ENCODE data around the gene KCNAB2. TPM values are rescaled to one million over a fixed set of nuclear protein-coding genes. Genes with fewer than 3 reads are reported as not detected.

KCNAB2 gene
- total RNA-seq, 1 donor, result 5.8 TPM

GRCh38 chr1:6134741-6135510 is 89.2 kb downstream of the KCNAB2 start:
- no peak for DNase-seq (ENCODE audit: insufficient read length, low spot score, missing footprints)
- Histone ChIP-seq H3K27ac (ENCODE audit: low read depth, low read length) (no peak overlapping the region), H3K9me3 (ENCODE audit: low read depth, low read length) (no peaks in the 10 kb centered on the region), H3K4me3 (ENCODE audit: insufficient read depth, low read length) (no peak overlapping the region), H3K4me2 (ENCODE audit: insufficient read depth, low read length) (no peak overlapping the region), H3K4me1 (ENCODE audit: insufficient read depth, low read length) (no peaks in the 10 kb centered on the region), H4K20me1 (ENCODE audit: insufficient read depth, low read length) (no peaks in the 10 kb centered on the region), H2AFZ (ENCODE audit: low read length) (no peak overlapping the region), H3K36me3 (ENCODE audit: insufficient read depth, low read length) (no peaks in the 10 kb centered on the region), H3K79me2 (ENCODE audit: insufficient read depth, low read length) (no peaks in the 10 kb centered on the region), H3K27me3 (ENCODE audit: insufficient read depth, low read length) (no peaks in the 10 kb centered on the region)
- no peak for TF ChIP-seq CTCF (IDR thresholded peaks at IDR 0.05; ENCODE audit: extremely low read depth, low read depth, low read length)

GRCh38 chr1:6136516-6137220 is 91.0 kb downstream of the KCNAB2 start:
- H3K79me2 ChIP-seq (ENCODE audit: insufficient read depth, low read length), result no peaks in the 10 kb centered on the region
- no peak for TF ChIP-seq CTCF (IDR thresholded peaks at IDR 0.05; ENCODE audit: extremely low read depth, low read depth, low read length)
- H3K27ac ChIP-seq (ENCODE audit: low read depth, low read length), result no peak overlapping the region
- no peak overlapping the region for H3K4me3 ChIP-seq (ENCODE audit: insufficient read depth, low read length)
- DNase-seq (ENCODE audit: insufficient read length, low spot score, missing footprints), result no peak
- H3K4me1 ChIP-seq (ENCODE audit: insufficient read depth, low read length), result no peaks in the 10 kb centered on the region
- no peaks in the 10 kb centered on the region for H3K27me3 ChIP-seq (ENCODE audit: insufficient read depth, low read length)
- no peak overlapping the region for H2AFZ ChIP-seq (ENCODE audit: low read length)
- no peaks in the 10 kb centered on the region for H3K9me3 ChIP-seq (ENCODE audit: low read depth, low read length)
- H3K36me3 ChIP-seq (ENCODE audit: insufficient read depth, low read length), result no peaks in the 10 kb centered on the region
- no peaks in the 10 kb centered on the region for H4K20me1 ChIP-seq (ENCODE audit: insufficient read depth, low read length)
- no peak overlapping the region for H3K4me2 ChIP-seq (ENCODE audit: insufficient read depth, low read length)

GRCh38 chr1:6137758-6138157 is 92.1 kb downstream of the KCNAB2 start:
- H3K79me2 ChIP-seq (ENCODE audit: insufficient read depth, low read length), result no peaks in the 10 kb centered on the region
- H3K4me3 ChIP-seq (ENCODE audit: insufficient read depth, low read length), result no peak overlapping the region
- H3K4me1 ChIP-seq (ENCODE audit: insufficient read depth, low read length), result no peaks in the 10 kb centered on the region
- DNase-seq (ENCODE audit: insufficient read length, low spot score, missing footprints), result peak; percentile 82
- H3K36me3 ChIP-seq (ENCODE audit: insufficient read depth, low read length), result no peaks in the 10 kb centered on the region
- H3K9me3 ChIP-seq (ENCODE audit: low read depth, low read length), result no peaks in the 10 kb centered on the region
- H3K27me3 ChIP-seq (ENCODE audit: insufficient read depth, low read length), result no peaks in the 10 kb centered on the region
- TF ChIP-seq CTCF (IDR thresholded peaks at IDR 0.05; ENCODE audit: extremely low read depth, low read depth, low read length), result no peak
- no peak overlapping the region for H3K4me2 ChIP-seq (ENCODE audit: insufficient read depth, low read length)
- no peaks in the 10 kb centered on the region for H4K20me1 ChIP-seq (ENCODE audit: insufficient read depth, low read length)
- no peak overlapping the region for H3K27ac ChIP-seq (ENCODE audit: low read depth, low read length)
- H2AFZ ChIP-seq (ENCODE audit: low read length), result no peak overlapping the region

GRCh38 chr1:6140413-6140812 is 94.7 kb downstream of the KCNAB2 start:
- H3K4me2 ChIP-seq (ENCODE audit: insufficient read depth, low read length), result no peak overlapping the region
- DNase-seq (ENCODE audit: insufficient read length, low spot score, missing footprints), result no peak
- H3K4me1 ChIP-seq (ENCODE audit: insufficient read depth, low read length), result no peaks in the 10 kb centered on the region
- no peaks in the 10 kb centered on the region for H3K27me3 ChIP-seq (ENCODE audit: insufficient read depth, low read length)
- no peaks in the 10 kb centered on the region for H3K79me2 ChIP-seq (ENCODE audit: insufficient read depth, low read length)
- no peak overlapping the region for H2AFZ ChIP-seq (ENCODE audit: low read length)
- H3K4me3 ChIP-seq (ENCODE audit: insufficient read depth, low read length), result no peak overlapping the region
- no peaks in the 10 kb centered on the region for H4K20me1 ChIP-seq (ENCODE audit: insufficient read depth, low read length)
- H3K27ac ChIP-seq (ENCODE audit: low read depth, low read length), result no peak overlapping the region
- no peaks in the 10 kb centered on the region for H3K9me3 ChIP-seq (ENCODE audit: low read depth, low read length)
- no peaks in the 10 kb centered on the region for H3K36me3 ChIP-seq (ENCODE audit: insufficient read depth, low read length)
- TF ChIP-seq CTCF (IDR thresholded peaks at IDR 0.05; ENCODE audit: extremely low read depth, low read depth, low read length), result no peak

Measured in osteoblast (primary cell).